ENCODE results near the gene TNNT2.

The TNNT2 gene

GRCh38 chr1:201376464-201377374, 761 bp downstream of the TNNT2 start:
- DNase-seq (ENCODE audit: low read depth in 2 of 2): no peak

DNA sequence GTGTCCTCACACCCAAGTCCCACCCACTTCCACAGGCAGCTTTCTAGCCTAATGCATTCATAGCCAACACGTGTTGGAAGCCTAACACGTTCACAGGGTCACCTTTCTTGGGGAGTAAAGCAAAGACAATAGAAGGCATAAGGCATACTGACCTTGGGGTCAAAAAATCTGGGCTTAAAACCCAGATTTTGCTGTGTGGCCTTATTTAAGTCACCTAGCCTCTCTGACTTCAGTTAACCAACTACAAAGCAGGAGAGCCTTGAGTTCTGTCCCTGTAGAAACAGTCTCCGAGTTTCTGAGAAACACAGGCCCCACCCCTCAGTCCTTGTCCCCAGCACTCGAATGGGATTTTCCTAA, 1.4 kb downstream of the TNNT2 start:
- no peak for DNase-seq (ENCODE audit: low read depth in 2 of 2)

GRCh38 chr1:201375169-201375568, 2.3 kb downstream of the TNNT2 start:
- no peak for DNase-seq (ENCODE audit: low read depth in 2 of 2)

DNA sequence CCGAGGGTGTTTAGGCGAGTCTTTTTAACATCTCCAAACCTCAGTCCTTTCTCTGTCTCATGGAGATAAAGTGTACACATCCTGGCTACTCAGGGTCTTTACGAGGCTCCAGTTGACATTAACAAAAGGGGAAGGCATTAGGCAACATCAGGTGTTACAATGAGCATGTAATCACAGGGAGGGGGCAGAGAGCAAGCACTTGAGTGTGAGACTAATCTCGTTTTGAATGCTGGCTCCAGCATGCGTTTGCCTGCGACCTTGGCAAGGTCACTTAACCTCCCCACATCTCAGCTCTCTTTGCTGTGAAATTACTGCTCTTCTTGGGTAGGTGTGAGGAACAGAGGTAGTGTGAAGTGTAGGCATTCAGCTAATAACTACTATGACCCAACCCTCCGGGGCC, 3.1 kb downstream of the TNNT2 start:
- DNase-seq (ENCODE audit: low read depth in 2 of 2): no peak

GRCh38 chr1:201371792-201372191, 5.7 kb downstream of the TNNT2 start:
- DNase-seq (ENCODE audit: low read depth in 2 of 2): no peak

GRCh38 chr1:201371276-201371675, 6.2 kb downstream of the TNNT2 start:
- DNase-seq (ENCODE audit: low read depth in 2 of 2): no peak

DNA sequence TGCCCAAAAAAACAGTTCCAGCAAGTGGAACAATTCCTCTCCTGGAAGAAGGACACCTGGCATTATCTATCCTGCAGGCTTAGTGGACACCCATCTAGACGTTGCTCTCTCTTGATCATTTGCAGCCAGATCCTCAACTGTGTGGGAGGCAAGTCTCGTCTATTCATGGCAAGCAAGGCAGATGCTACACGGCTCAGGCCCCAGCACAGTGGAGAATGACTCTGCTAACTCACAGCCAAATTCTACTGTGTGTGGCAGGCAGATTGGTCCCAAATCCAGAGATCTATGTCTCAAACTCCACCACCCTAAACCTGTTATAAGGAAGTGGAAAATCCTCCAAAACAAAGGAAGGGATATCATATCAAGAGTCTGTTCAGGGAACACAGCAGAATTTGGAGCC, 7.0 kb downstream of the TNNT2 start:
- no peak for DNase-seq (ENCODE audit: low read depth in 2 of 2)

DNA sequence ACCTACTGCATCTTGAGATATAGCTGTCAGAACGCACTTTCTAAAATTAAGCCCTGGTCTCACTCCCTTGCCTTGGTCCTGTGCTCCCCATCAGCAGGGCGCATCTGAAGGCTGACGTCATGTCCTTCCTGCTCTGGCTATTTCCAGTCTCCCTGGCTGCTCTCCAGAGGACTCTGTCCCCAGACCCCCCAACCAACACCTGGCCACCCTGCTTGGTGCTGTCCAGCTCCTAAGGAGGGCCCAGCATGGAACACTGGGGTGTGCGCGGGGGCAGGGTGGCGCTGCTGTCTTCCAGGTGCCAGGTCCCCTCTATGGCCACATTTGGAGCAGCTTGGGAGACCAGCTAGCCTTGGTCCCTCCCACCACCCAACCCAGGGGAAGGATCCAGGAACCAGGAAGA, 8.3 kb downstream of the TNNT2 start:
- DNase-seq (ENCODE audit: low read depth in 2 of 2): no peak

- DNase-seq (ENCODE audit: low read depth in 2 of 2): no peak
These were observed 10.8 kb downstream of the TNNT2 start for GRCh38 chr1:201366696-201367095.

- DNase-seq (ENCODE audit: low read depth in 2 of 2): no peak
These were observed 12.2 kb downstream of the TNNT2 start for GRCh38 chr1:201365251-201365650.

- DNase-seq (ENCODE audit: low read depth in 2 of 2): no peak
These were observed 12.7 kb downstream of the TNNT2 start for GRCh38 chr1:201364808-201365105.

DNA sequence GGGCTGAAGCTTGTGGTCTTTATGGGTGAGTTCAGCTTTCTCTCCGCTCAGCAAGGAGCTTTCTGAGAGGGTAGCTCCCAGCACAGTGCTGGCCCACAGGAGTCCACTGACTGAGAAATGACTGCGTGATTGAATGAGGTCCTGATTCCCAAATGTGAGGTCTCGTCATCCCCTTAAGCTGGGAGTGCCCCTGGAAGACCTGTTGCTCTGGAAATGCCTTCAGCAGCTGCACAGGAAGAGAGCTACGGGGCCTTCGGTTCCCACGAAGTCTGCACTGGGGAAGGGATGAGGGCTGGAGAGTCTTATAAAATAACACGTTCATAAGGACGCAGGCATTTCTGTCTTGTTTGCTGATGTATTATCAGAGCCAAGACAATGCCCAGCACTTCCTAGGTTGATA, 14.0 kb downstream of the TNNT2 start:
- no peak for DNase-seq (ENCODE audit: low read depth in 2 of 2)

DNA sequence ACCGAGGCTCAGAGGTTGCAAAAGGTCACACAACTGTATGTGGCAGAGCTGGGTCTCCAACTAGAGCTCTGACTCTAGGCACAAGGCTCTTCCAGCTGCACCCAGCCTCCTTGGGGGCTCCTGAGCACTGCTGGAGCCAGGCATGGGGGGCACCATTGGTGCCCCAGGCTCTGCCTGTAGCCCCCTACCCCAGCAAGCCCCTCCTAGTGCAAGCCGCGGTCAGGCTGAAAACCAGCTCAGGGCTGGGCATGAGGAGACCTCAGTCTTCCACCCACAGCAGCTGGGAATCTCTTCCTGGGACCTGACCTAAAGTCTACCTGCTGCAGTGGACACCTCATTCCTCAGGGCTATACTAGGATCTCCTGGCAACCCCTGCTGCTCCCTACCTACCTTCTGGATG, 14.6 kb downstream of the TNNT2 start:
- no peak for DNase-seq (ENCODE audit: low read depth in 2 of 2)

DNA sequence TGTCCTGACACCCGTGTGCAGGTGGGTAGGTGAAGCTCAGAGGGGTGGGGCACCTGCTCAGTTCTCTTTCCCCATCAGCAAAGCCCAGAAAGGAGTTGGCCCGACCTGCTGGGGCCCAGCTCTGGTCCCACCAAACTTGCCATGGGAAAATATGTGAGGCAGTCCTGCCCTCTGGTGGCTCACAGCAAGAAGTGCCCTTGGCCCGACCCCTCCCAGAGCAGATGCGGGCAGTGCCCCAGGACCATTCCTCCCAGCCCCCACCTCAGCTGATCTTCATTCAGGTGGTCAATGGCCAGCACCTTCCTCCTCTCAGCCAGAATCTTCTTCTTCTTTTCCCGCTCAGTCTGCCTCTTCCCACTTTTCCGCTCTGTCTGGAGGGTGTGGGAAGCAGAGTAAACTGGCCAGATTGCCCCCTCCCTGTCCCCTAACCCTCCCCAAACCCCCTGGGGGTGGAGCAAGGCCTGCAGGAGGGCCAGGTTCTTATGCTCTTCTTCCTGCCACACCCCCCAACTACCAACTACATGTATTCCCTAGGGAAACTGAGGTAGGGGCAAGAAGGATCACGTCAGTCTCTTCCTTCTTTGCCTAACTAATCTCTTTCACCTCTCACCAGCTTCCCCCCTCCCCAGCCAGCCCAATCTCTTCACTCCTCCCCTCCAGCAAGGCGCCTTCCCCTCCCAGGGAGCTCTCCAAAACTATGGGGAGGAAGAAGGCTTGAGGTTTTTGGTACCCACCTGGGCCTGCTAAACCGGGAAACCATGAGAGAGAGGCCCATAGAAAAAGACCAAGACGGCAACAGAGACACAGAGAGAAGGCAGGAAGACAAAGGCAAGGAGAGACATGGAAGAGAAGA, 15.6 kb downstream of the TNNT2 start:
- no peak for DNase-seq (ENCODE audit: low read depth in 2 of 2)

GRCh38 chr1:201360901-201361651, 16.4 kb downstream of the TNNT2 start:
- no peak for DNase-seq (ENCODE audit: low read depth in 2 of 2)

DNA sequence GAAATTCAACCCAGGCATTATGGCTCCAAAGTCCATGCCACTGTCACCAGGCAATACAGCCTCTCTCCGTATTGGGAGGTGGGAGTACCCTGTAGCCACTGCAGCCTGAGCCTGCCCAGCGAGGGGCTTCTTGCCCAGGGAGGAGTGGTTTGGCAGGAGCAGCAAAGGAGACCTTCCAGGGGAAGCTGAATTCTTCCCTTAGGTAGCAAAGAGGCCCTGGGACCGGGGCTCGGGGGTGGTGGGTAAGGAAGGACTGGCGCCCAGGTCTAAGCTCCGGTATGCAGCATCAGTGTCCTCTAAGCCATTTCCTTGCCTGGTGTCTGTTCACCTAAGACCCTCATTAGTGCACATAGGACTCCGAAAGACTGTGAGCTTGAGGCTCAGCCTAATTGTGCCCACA, 17.0 kb downstream of the TNNT2 start:
- DNase-seq (ENCODE audit: low read depth in 2 of 2): no peak

DNA sequence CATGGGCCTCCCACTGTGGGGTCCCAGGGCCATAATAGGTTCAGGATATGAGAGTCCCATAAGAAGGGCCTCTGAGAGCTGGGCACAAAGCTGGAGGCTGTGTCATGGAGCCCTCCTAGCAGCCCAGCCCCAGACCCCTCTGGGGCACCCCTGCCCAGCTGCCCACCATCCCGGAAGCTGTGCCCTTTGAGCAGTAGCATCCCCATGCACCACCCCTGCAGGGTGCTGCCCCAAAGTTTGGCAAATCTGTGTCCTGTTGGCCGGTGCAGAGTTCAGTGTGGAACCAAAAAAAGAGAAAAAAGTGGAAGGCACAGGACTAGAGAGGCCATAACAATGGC, 17.6 kb downstream of the TNNT2 start:
- no peak for DNase-seq (ENCODE audit: low read depth in 2 of 2)

DNA sequence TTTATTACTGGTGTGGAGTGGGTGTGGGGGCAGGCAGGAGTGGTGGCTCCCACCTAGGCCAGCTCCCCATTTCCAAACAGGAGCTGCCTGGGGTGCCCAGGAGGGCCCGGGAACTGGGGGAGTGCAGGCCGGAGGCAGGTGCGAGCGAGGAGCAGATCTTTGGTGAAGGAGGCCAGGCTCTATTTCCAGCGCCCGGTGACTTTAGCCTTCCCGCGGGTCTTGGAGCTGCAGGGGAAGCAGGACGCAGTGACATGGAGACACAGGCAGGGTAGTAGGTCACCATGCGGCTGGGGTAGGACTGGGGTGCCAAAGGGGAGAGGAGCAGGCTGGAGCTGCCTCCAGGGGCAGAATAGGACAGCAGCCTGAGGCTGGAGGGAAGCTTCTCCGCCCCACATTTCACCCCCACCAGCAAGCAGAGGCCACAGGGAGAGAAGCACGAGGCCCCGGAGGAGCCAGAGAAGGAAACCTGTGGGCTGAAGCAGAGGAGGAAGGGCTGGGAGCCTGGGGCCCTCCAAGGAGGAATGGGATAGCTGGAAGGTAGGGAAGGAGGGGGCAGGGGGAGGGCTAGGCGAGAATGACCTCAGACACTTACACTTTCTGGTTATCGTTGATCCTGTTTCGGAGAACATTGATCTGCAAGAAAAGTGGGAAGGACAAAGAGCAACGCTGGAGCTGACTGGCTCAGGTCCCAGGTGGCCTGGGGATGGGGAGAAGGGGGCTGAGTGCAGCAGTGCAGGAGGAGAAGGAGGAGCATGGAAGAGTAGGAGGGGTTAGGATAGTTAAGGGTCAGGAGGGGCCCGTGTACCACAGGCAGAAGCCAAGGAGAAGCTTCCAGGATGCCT, 18.2 kb downstream of the TNNT2 start:
- no peak for DNase-seq (ENCODE audit: low read depth in 2 of 2)

DNA sequence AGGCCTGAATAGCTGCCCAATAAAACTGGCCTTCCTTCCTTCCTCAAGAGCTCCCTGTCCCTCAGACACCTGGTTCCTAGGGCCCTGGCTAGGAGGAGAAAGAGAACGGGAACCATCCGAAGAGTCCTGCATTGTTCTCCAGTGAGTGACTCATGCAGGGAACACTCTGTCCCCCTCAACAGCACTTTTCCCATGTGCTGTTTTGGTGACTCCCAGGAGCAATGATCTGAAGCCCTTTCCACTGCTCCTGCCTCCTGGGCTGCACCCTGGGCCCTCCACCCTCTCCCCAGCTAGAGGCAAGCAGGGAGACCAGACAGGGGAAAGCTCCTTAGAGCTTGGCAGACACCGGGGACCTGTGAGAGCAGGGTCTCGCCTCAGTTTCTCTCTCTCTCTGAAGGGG, 18.9 kb downstream of the TNNT2 start:
- DNase-seq (ENCODE audit: low read depth in 2 of 2): no peak

DNA sequence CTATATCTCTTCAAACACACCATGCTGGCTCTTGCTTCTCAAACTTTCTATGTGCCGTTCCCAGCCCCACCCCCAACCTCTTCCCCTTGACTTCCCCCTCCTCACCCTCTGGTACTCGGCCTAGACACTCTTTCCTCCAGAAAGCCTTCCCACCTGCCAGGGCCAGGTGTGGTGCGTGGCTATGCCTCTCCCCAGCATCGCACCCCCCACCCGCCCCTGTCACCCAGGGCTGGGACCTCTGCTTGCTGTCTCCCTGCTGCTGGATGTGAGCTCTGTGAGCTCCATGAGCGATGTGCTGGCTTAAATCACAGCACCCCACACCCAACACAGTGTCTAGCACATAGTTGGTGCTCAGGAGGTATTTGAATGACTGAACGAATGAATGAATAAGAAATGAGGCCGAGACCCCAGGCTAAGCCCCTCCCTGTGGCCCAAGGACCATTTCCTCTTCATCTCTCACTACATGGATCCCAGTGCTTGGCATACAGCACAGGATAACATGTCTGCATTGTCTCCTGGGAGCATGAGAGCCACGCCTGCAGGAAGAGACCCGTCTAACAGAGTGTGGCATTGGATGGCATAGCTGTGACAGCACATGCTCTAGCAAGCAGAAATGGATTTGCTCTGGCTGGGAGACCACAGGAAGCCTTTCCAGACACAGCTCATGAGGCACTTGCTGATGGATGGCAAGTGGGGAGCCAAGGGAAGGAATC, 19.7 kb downstream of the TNNT2 start:
- no peak for DNase-seq (ENCODE audit: low read depth in 2 of 2)

DNA sequence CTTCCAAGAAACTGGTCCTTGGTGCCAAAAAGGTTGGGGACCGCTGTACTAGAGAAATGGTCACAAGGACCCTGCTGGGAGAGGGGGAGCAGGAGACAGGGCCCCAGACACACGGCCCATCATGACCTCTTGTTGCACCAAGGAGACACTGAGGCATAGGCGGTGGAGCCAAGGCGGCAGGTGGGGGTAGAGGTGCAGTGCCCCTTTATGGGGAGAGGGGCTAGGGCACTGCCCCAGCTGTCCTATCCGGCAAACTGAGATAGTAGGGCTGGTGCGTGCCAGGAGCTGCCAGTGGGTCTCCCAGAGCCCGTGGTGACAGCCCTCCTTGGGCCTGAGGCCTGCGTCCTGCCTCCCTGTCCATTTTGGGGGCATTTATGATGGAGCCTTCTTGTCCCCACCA, 20.3 kb downstream of the TNNT2 start:
- no peak for DNase-seq (ENCODE audit: low read depth in 2 of 2)
